Suprapubic skin (tissue), 3 donors: Measurements from ENCODE around the gene PRKCSH.

Experiments
- EP300 ChIP-seq: sonication (generic); formaldehyde crosslinking; IDR thresholded peaks from one replicate; pipeline ENCODE4 v1.6.1; 2017; ENCODE audit warnings: antibody characterized with exemption
- TF ChIP-seq, protein P1 (sequence below), 2 donors: fragments of 200-600 bp in 1 of 2; fragments of 450-650 bp in 1 of 2; sonication (generic) in 1 of 2; IDR thresholded peaks; one replicate each; pipeline ENCODE4 v1.5.1; 2016 to 2019; ENCODE audit warnings: antibody characterized with exemption in 2 of 2, mild to moderate bottlenecking in 1 of 2, moderate library complexity in 1 of 2

- TF ChIP-seq, protein P1, sequence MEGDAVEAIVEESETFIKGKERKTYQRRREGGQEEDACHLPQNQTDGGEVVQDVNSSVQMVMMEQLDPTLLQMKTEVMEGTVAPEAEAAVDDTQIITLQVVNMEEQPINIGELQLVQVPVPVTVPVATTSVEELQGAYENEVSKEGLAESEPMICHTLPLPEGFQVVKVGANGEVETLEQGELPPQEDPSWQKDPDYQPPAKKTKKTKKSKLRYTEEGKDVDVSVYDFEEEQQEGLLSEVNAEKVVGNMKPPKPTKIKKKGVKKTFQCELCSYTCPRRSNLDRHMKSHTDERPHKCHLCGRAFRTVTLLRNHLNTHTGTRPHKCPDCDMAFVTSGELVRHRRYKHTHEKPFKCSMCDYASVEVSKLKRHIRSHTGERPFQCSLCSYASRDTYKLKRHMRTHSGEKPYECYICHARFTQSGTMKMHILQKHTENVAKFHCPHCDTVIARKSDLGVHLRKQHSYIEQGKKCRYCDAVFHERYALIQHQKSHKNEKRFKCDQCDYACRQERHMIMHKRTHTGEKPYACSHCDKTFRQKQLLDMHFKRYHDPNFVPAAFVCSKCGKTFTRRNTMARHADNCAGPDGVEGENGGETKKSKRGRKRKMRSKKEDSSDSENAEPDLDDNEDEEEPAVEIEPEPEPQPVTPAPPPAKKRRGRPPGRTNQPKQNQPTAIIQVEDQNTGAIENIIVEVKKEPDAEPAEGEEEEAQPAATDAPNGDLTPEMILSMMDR (IDR thresholded peaks at IDR 0.05), result no peak
- no peak for TF ChIP-seq EP300
These were observed 14.7 kb upstream of the PRKCSH start for GRCh38 chr19:11420429-11421370.
